Stomach smooth muscle (tissue), 2 donors: ENCODE results near the gene ELK4.

Experiments
- H3K27ac ChIP-seq: one replicate; pipeline ENCODE4 v1.7.0; 2013; ENCODE audit warnings: mild to moderate bottlenecking, low read length, inconsistent platforms
- H3K27me3 ChIP-seq, 2 donors: one replicate each; pipeline ENCODE4 v1.7.0; 2013; ENCODE audit warnings: low read length in 2 of 2; ENCODE audit not compliant: insufficient read depth in 2 of 2, control insufficient read depth in 1 of 2
- H3K36me3 ChIP-seq, 2 donors: one replicate each; pipeline ENCODE4 v1.7.0; 2013; ENCODE audit warnings: low read length in 2 of 2; ENCODE audit not compliant: control insufficient read depth in 2 of 2, insufficient read depth in 2 of 2
- H3K4me1 ChIP-seq: one replicate; pipeline ENCODE4 v1.7.0; 2013; ENCODE audit warnings: low read length; ENCODE audit not compliant: control insufficient read depth, insufficient read depth
- H3K4me3 ChIP-seq, 2 donors: one replicate each; pipeline ENCODE4 v1.7.0; 2013; ENCODE audit warnings: low read length in 2 of 2
- H3K9ac ChIP-seq, 2 donors: one replicate each; pipeline ENCODE4 v1.7.0; 2013; ENCODE audit warnings: low read length in 2 of 2, mild to moderate bottlenecking in 1 of 2
- H3K9me3 ChIP-seq, 2 donors: one replicate each; pipeline ENCODE4 v1.7.0; 2013; ENCODE audit warnings: low read length in 2 of 2; ENCODE audit not compliant: control insufficient read depth in 2 of 2
- donor health status: healthy.
- donor health status: Pancreatic carcinoma.

ELK4 gene

DNA sequence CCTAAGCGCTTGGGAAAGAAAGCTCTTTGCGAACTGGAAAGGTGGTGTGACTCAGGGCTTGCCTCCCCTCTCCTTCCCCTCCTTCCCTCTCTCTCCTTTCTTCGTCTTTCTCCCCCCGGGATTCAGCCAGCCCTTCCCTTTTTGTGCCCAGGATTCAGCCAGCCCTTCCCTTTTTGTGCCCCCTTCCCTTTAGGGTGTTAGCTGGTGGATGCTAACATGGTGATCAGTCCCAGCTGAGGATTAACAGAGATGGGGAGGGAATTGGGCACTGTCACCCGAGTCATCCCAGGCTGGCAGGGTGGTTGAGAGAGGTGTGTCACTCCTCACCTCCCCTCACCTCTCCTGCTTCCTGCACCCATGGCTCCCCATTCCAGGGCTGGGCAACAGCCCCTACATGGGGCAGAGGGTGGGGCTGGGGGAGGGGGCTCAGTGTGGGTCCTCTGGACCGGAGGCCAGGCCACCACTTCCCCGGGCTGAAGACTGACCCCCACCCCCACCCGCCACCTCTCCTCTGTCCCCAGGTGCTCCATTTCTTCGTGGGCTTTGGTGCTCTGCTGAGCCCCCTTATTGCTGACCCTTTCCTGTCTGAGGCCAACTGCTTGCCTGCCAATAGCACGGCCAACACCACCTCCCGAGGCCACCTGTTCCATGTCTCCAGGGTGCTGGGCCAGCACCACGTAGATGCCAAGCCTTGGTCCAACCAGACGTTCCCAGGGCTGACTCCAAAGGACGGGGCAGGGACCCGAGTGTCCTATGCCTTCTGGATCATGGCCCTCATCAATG, 51.5 kb downstream of the ELK4 start:
- peaks cover 10 to 15% of the 10 kb centered on the region in 2 donors for H3K27me3 ChIP-seq
- no peak overlapping the region for H3K4me3 ChIP-seq
- H3K36me3 ChIP-seq, result no peaks in the 10 kb centered on the region
- no peaks in the 10 kb centered on the region for H3K9me3 ChIP-seq
- peaks cover 3% of the 10 kb centered on the region for H3K4me1 ChIP-seq
- no peak overlapping the region for H3K27ac ChIP-seq
- H3K9ac ChIP-seq, result no peak overlapping the region

DNA sequence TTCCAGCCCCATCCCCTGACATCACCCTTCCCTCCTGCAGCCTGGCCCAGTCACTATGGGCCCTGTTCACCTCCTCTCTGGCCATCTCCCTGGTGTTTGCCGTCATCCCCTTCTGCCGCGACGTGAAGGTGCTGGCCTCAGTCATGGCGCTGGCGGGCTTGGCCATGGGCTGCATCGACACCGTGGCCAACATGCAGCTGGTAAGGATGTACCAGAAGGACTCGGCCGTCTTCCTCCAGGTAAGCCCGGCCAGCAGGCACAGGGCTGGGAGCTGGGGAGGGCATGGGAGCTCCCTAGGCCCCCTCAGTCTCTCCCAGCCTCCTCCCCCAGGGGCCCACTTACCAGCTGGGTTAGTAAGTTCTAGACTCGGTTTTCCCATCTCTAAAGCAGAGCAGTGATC, 52.1 kb downstream of the ELK4 start:
- no peaks in the 10 kb centered on the region for H3K36me3 ChIP-seq
- no peaks in the 10 kb centered on the region for H3K9me3 ChIP-seq
- no peak overlapping the region for H3K27ac ChIP-seq
- peaks cover 10 to 15% of the 10 kb centered on the region in 2 donors for H3K27me3 ChIP-seq
- H3K4me1 ChIP-seq, result peaks cover 3% of the 10 kb centered on the region
- no peak overlapping the region for H3K4me3 ChIP-seq
- H3K9ac ChIP-seq, result no peak overlapping the region

DNA sequence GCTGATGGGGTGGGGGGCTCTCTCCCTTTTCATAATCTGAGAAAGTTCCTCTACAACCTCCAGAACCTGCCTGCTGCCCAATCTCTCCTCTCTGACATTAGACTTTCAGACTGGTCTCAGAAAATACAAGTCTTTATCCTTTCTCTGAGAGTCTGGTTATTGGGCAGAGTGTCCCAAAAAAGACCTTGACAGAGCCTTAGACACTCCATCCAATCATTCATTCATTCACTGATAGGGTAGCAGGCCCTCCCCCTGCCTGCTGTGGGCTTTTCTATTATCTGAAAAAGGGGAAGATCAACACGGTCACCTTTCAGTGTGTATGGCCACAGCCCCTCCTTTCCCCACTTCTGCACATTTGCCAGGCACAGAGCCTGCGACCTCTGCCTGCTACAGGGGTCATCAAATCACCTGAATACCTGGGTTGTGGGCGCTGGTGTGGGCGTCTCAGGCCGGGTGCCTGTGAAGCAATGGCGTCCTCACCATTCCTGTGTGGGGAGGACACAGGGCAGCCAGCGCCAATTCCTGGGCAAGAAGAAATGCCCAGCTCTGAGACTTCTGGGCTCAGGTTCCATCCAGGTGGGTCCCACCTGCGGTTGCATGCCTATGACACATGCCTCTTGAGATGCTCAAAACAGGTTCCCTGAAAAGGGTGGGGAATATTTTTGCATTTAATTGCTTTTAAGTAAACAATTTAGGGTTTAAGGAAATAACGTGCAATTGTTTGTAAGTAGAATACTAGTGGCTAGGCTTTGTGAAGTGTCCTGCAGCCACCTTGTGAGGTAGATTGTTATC, 52.8 kb downstream of the ELK4 start:
- Histone ChIP-seq H3K27ac (no peak overlapping the region), H3K27me3 (peaks cover 10 to 15% of the 10 kb centered on the region in 2 donors), H3K4me1 (peaks cover 3% of the 10 kb centered on the region), H3K36me3 (no peaks in the 10 kb centered on the region), H3K9me3 (no peaks in the 10 kb centered on the region), H3K4me3 (no peak overlapping the region), H3K9ac (no peak overlapping the region)

DNA sequence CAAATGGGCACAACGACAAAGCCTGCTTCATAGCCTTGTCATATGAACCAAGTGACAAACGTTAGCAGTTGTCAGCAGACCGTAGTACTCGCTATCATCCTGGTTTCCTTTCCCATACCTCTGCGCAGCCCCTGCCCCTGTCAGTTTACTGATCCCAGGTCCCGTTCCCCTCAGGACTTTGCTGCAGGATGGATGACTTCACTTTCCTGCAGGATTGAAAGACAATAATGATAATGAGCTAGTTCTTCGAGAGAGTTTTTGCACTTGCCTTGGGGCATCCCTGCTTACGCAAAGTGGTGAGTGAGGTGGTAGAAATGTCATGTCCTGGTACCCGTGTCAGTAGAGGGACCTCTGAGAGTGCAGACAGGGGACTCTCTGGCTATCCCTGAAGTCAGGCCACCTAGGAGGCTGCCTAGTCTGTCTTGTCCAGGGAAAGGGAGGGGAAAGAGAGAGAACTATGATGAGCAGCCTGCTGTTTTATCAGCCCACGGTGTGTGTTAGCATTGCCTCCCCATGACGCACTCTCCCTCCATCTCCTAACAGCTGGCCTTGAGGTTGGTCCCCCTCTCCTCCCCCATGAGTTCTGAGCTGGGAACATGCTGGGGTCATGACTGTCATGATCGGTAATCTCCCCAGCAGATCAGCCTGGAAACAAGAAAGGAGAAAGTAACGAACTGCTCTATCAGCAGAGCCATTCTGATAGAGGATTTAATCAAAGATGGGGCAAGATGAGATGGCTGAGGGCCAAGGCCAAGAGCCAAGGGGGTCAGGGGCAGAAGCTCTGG, 53.7 kb downstream of the ELK4 start:
- H3K27ac ChIP-seq, result no peak overlapping the region

DNA sequence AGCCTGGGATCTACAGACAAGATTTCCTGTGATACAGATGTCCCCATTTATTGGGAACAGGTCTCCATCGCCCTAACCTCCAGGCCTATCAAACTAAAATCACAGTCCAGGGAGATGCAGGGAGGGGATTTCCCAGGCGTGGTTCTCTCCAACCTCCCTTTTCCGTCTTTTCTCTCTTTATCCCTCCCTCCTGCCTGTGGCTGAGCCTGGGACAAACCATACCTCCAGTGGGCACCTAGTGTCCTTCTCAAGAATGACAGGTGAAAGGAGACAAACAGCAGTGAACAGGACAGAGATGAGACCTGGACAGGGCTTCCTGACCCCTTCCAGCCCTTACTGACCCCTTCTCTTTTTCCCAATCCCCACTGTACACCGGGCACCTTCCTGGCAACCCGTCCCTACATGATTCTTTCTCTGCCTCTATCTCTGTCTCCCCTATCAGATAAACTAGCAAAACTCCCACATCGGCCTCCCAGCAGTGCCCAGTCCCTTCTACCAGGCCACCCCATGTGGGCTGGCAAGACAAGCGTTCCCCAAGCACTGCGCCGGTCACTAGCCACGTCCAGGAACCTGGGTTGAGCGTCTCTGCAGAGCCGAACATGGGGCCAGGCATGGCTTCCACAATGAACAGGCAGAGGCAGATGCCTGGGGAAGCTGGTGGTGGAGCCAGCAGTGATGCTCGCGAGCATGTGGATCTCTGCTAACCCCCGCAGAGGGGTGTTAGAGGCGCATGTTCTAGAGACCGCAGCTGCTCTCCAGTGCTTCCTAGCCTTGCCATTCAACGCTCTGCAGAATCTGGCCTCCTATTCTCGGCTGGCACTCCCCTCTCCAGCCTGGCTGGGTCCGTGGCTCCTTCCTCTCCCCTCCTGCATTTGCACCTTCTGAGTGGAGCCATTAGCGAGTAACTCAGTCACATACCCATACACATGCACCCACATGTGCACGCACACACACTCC, 54.7 kb downstream of the ELK4 start:
- Histone ChIP-seq H3K27me3 (peaks cover 13 to 14% of the 10 kb centered on the region in 2 donors), H3K27ac (no peak overlapping the region)

More for the DNA sequence above, 53.7 kb downstream of the ELK4 start:
- Histone ChIP-seq H3K9ac (no peak overlapping the region), H3K36me3 (no peaks in the 10 kb centered on the region), H3K4me3 (no peak overlapping the region), H3K4me1 (peaks cover 3% of the 10 kb centered on the region), H3K9me3 (no peaks in the 10 kb centered on the region), H3K27me3 (peaks cover 9 to 10% of the 10 kb centered on the region in 2 donors)

DNA sequence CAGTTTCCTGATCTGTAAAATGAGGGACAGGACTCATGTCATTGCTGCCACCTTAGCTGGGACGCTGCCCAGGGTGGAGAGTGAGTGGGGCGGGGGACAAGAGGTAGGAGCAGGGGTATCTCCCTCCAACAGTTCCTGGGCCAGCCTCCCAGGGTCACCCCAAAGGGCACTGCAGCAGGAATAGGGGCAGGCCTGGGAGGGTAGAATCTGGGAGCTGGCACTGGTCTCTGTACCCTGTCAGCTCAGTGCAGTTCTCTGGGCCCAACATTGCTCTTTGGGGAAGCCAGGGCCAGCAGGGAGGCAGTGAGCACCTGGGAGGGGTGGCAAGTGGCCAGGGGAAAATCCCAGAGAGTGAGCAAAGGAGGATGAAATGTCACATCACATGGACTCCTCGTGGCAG, 55.8 kb downstream of the ELK4 start:
- Histone ChIP-seq H3K27ac (no peak overlapping the region), H3K36me3 (no peaks in the 10 kb centered on the region), H3K27me3 (peaks cover 14% of the 10 kb centered on the region in 2 donors), H3K9me3 (no peaks in the 10 kb centered on the region), H3K9ac (no peak overlapping the region), H3K4me1 (peaks cover 3% of the 10 kb centered on the region), H3K4me3 (no peak overlapping the region)

More for the DNA sequence above, 54.7 kb downstream of the ELK4 start:
- no peak overlapping the region for H3K9ac ChIP-seq
- no peaks in the 10 kb centered on the region for H3K9me3 ChIP-seq
- no peak overlapping the region for H3K4me3 ChIP-seq
- H3K36me3 ChIP-seq, result no peaks in the 10 kb centered on the region
- H3K4me1 ChIP-seq, result peaks cover 3% of the 10 kb centered on the region

DNA sequence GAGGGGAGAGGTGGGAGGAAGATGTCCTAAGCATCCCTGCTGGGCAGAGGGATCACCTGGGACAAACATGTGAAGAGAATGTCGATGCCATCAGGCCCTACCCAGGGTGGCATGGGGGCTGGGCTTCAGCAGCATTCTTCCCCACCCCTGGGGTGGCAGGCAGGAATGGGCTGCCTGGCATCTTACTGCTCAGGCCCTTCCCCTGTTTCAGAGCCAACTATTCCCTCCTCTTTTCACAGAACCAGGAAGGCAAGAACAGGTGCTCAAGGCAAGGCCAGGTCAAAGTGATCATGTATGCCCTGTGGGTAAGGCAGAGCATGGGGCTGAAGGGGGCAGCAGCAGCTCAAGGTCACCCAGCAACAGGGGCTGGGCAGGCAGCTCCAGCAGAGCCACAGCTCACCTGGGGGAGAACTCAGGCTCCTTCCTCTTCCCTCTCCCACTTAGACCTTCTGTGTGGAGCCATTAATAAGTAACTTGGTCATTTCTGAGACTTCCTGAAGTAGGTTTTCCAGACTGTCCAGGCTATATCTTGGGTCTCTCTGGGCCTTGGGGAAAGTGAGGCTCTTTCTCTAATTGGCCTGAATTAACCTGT, 56.4 kb downstream of the ELK4 start:
- Histone ChIP-seq H3K4me3 (no peak overlapping the region), H3K4me1 (peaks cover 3% of the 10 kb centered on the region), H3K27me3 (peaks cover 11 to 14% of the 10 kb centered on the region in 2 donors), H3K36me3 (no peaks in the 10 kb centered on the region), H3K27ac (no peak overlapping the region), H3K9me3 (no peaks in the 10 kb centered on the region), H3K9ac (no peak overlapping the region)

DNA sequence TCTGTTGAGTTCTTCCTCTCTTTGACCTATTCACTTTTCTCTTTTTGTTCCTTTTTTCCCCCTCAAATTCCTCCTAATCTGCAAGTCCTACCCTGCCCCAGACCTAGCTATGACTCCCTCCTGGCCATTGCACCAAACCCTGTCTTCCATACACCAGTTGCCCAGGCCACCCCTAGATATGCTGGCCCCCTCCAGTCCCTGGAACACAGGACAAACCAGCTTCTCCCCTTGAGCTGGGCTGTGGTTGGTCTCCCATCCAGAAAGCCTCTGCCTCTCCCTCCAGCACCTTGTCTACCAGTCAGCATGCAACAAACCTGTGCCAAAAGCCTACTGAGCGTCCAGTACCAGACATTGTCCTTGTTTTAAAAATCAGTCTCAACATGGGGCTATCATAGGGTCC, 59.4 kb downstream of the ELK4 start:
- no peak overlapping the region for H3K9ac ChIP-seq
- no peaks in the 10 kb centered on the region for H3K36me3 ChIP-seq

DNA sequence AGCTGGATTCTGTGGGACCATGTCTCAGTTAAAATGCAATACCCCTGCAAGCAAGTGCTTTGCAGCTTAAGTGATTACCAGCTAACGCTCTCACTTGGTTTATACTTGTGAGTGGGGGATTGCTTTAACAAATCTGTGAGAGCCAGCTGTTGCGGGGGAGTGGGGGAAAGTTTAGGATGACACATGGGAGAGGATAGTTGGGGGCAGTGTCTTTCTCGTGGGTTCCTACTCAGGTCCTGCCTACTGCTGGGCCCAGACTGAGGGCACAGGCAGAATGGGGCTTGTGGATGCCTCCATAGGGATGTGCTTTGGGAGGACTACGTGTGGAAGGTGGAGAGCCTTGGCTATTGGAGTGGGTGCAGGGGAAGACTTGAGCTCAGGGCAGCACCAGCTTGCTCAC, 60.1 kb downstream of the ELK4 start:
- Histone ChIP-seq H3K4me3 (no peak overlapping the region), H3K9me3 (no peaks in the 10 kb centered on the region), H3K27ac (no peak overlapping the region), H3K4me1 (peaks cover 6% of the 10 kb centered on the region), H3K27me3 (peaks cover 26 to 36% of the 10 kb centered on the region in 2 donors), H3K9ac (no peak overlapping the region), H3K36me3 (no peaks in the 10 kb centered on the region)

More for the DNA sequence above, 59.4 kb downstream of the ELK4 start:
- no peak overlapping the region for H3K27ac ChIP-seq
- H3K4me3 ChIP-seq, result no peak overlapping the region
- H3K4me1 ChIP-seq, result peaks cover 6% of the 10 kb centered on the region
- H3K9me3 ChIP-seq, result no peaks in the 10 kb centered on the region
- H3K27me3 ChIP-seq, result peaks cover 21 to 30% of the 10 kb centered on the region in 2 donors
